Small intestine (tissue), 7 donors: ENCODE measurements around the gene HMGB1. TPM values are rescaled to one million over a fixed set of nuclear protein-coding genes. Genes with fewer than 3 reads are reported as not detected.

ENCODE experiments used
- DNase-seq, 2 donors: peaks; one replicate each; pipeline versions ENCODE4 v3.0.0 to v3.0.0-alpha.2; 2013
- FAIRE-seq: peaks from 2 replicates; lab custom pipeline; 2012; peaks lifted over from hg19 to GRCh38; lab: Jason Lieb, UNC
- H3K27ac ChIP-seq, 3 donors: one replicate each; pipeline ENCODE4 v1.5.1; 2013; ENCODE audit warnings: low read length in 2 of 3, mild to moderate bottlenecking in 2 of 3, control low read depth in 1 of 3, inconsistent platforms in 1 of 3, low read depth in 1 of 3, moderate library complexity in 1 of 3
- H3K27me3 ChIP-seq, 3 donors: one replicate each; pipeline ENCODE4 v1.6.1; 2013; ENCODE audit warnings: low read length in 3 of 3, inconsistent platforms in 1 of 3; ENCODE audit not compliant: control insufficient read depth in 3 of 3, insufficient read depth in 3 of 3
- H3K36me3 ChIP-seq, 3 donors: one replicate each; pipeline ENCODE4 v1.6.1; 2013; ENCODE audit warnings: low read length in 3 of 3, inconsistent platforms in 1 of 3, low read depth in 1 of 3, mild to moderate bottlenecking in 1 of 3, moderate library complexity in 1 of 3; ENCODE audit not compliant: control insufficient read depth in 3 of 3, insufficient read depth in 2 of 3
- H3K4me1 ChIP-seq, 3 donors: one replicate each; pipeline ENCODE4 v1.6.1; 2013; ENCODE audit warnings: low read length in 2 of 3, inconsistent platforms in 1 of 3, low read depth in 1 of 3, mild to moderate bottlenecking in 1 of 3, moderate library complexity in 1 of 3; ENCODE audit not compliant: control insufficient read depth in 3 of 3, insufficient read depth in 2 of 3
- H3K4me3 ChIP-seq, 3 donors: one replicate each; pipeline ENCODE4 v1.5.1; 2013; ENCODE audit warnings: low read length in 3 of 3, control low read depth in 1 of 3, inconsistent platforms in 1 of 3, low read depth in 1 of 3, mild to moderate bottlenecking in 1 of 3, moderate library complexity in 1 of 3
- H3K9me3 ChIP-seq, 2 donors: one replicate each; pipeline ENCODE4 v1.6.1; 2013; ENCODE audit warnings: low read depth in 1 of 2, low read length in 1 of 2; ENCODE audit not compliant: control insufficient read depth in 2 of 2, insufficient read depth in 1 of 2
- WGBS, 3 donors: extraction: QIAGEN DNeasy Blood & Tissue Kit; methylation state at CpG; one replicate each; pipeline ENCODE4 v1.1.7; 2013; 5-methylcytosine and 5-hydroxymethylcytosine counted together
- polyA plus RNA-seq, 4 donors: library from polyadenylated mRNA; stranded (reverse) in 3 of 4; unstranded in 1 of 4; fragments of 200-250 nt in 3 of 4; fragments of 120-200 nt in 1 of 4; gene quantifications; one replicate each; pipeline versions ENCODE4 v1.2.1 to v1.2.3, GENCODE V29; 2013
- donor health status: healthy with polysubstance abuse.
- donor health status: control.
- donor health status: control.
- donor health status: Bipolar disorder and iron deficiency.
- donor health status: healthy.

HMGB1 gene
- polyA plus RNA-seq, 4 donors, result 244 to 598 (median 374) TPM

DNA sequence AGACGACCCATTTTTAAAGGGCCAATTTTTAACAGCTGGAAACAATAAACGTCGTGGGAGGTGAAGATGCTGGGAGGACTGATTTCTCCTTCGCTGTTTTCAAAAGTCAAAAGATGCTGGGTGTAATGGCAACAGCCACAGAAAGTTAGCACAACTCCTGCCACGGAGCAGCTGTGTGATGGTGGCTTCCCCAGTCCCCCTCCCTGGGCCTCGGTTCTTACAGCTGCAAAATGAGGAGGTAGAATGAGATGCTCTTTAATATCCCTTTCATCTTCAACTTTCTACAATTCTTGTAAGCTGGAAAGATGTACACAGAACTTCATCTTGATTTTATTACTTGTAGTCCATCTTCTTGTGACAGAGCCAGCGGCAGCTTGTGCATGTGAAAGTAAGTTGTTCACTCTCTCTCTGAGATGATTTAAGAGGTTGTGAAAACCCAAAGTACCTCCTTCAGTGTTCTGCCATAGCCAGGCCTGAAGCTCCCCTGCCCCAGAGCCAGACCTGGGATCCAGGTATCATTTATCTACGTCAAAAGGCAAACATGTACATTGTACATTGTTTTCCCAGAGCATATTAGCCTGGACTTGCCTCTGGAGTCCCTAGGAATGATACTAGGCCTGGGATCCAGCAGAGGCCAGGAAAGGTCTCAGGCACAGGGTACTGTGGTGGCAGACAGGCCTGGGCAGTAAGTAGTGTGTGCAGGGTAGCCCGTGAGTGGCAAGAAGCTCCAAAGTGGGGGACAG is 46.8 kb downstream of the HMGB1 start:
- Histone ChIP-seq H3K4me1 (peaks cover 0 to 10% (median 0%) of the 10 kb centered on the region in 3 donors), H3K9me3 (no peaks in the 10 kb centered on the region), H3K4me3 (no peak overlapping the region), H3K27me3 (peaks cover 0 to 5% (median 0%) of the 10 kb centered on the region in 3 donors), H3K36me3 (no peaks in the 10 kb centered on the region), H3K27ac (no peak overlapping the region)
- FAIRE-seq (no peak), DNase-seq (no peak)
- 86 to 87% (median 87%) methylated on average over 9 of the region's 9 CpGs for WGBS, 3 donors

DNA sequence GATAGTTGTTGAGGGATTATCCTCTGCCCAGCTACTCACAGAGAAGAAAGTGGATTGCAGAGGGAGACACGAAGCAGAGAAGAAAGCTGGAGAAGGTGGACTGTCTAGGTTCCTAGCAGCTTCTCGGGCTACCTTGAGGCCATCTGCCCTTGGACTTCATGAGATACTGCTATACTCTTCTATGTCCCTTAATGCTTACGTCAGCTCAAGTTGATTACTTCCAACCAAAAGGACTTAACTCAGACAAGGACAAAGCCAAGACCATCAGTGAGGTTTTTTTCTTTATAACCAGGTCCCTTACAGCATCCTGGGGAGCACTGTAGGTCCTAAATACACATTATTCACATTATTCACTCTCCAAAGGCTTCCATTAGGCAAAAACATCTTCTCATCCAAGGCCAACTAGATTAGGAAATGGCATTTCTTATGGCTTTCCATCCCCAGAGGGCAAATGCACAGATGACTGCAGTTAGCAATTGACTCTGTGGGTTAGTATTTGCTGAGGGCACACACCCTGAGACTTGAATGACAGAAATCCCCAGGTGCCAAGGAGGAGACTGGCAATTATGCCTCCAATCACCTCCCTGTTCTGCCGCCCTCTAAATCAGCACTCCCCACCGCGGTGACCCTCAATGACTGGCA is 47.5 kb downstream of the HMGB1 start:
- Histone ChIP-seq H3K9me3 (no peaks in the 10 kb centered on the region), H3K36me3 (no peaks in the 10 kb centered on the region), H3K4me1 (peaks cover 0 to 10% (median 0%) of the 10 kb centered on the region in 3 donors), H3K27ac (no peak overlapping the region), H3K4me3 (no peak overlapping the region), H3K27me3 (peaks cover 0 to 2% (median 0%) of the 10 kb centered on the region in 3 donors)
- 91 to 92% (median 91%) methylated on average over 6 of the region's 6 CpGs for WGBS, 3 donors
- FAIRE-seq (no peak), DNase-seq (no peak)

DNA sequence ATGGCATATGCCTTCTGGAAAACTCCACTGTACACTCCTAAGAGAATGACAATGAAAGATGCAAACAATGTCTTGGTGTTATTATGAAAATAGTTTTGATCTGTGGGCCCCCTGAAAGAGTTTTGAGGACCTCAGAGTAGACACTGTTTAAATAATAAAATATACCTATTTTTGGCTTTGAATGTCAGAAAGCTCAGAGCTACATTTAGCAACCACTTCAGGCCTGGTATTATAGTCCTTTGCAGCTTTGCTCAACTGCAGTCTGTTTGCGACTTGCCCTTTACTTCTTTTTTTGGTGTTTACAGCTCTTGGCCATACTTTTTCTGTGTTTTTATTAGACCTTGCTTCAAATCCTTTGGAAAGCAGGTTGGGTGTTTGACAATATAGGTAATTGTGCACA is 49.3 kb downstream of the HMGB1 start:
- Histone ChIP-seq H3K4me1 (peaks cover 0 to 7% (median 0%) of the 10 kb centered on the region in 3 donors), H3K4me3 (no peak overlapping the region), H3K36me3 (no peaks in the 10 kb centered on the region), H3K27me3 (no peaks in the 10 kb centered on the region), H3K27ac (no peak overlapping the region), H3K9me3 (no peaks in the 10 kb centered on the region)
- WGBS, 3 donors, result 80 to 96% (median 91%) methylated on average over 1 of the region's 1 CpG
- DNase-seq (no peak), FAIRE-seq (no peak)

DNA sequence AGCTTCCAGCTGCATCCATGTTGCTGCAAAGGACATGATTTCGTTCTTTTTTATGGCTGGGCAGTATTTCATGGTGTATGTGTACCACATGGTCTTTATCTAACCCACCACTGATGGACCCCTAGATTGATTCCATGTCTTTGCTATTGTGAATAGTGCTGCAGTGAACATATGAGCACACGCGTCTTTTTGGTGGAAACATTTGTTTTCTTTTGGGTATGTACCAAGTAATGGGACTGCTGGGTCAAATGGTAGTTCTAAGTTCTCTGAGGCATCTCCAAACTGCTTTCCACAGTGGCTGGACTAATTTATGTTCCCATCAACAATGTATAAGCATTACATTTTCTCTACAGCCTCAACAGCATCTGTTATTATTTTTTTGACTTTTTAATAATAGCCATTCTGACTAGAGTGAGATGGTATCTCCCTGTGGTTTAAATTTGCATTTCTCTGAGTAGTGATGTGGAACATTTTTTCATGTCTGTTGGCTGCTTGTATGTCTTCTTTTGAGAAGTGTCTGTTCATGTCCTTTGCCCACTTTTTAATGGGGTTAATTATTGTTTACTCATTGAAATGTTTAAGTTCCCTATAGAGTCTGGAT is 50.2 kb downstream of the HMGB1 start:
- no peaks in the 10 kb centered on the region for H3K36me3 ChIP-seq
- H3K4me1 ChIP-seq, result no peaks in the 10 kb centered on the region
- WGBS, 3 donors, result 73 to 85% (median 81%) methylated on average over 3 of the region's 3 CpGs
- no peak for DNase-seq
- no peak for FAIRE-seq
- peak overlapping the region in 1 of 3 donors; percentile 34 for H3K27ac ChIP-seq
- H3K27me3 ChIP-seq, result no peaks in the 10 kb centered on the region
- no peaks in the 10 kb centered on the region for H3K9me3 ChIP-seq
- no peak overlapping the region for H3K4me3 ChIP-seq

DNA sequence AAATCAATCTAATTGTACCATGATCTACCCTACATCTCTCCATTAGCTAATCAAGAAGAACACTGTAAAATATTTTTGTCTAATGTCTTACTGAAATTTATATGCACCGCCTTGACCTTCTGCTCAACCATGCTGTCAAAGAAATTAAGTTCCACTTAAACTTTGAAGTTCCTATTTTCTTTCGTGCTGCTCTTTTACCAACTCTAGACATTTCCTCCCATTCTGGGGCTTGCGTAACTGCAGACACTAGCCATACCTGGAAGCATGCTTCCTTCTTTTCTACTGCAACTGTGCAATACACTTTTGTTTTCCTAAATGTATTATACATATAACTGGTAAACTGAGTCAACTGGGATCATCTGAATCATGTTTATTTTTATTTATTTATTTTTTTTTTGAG is 51.9 kb downstream of the HMGB1 start:
- Histone ChIP-seq H3K4me1 (no peaks in the 10 kb centered on the region), H3K4me3 (no peak overlapping the region), H3K9me3 (no peaks in the 10 kb centered on the region), H3K27me3 (no peaks in the 10 kb centered on the region), H3K36me3 (no peaks in the 10 kb centered on the region), H3K27ac (no peak overlapping the region)
- 62 to 83% (median 73%) methylated on average over 3 of the region's 3 CpGs for WGBS, 3 donors
- FAIRE-seq (no peak), DNase-seq (no peak)

DNA sequence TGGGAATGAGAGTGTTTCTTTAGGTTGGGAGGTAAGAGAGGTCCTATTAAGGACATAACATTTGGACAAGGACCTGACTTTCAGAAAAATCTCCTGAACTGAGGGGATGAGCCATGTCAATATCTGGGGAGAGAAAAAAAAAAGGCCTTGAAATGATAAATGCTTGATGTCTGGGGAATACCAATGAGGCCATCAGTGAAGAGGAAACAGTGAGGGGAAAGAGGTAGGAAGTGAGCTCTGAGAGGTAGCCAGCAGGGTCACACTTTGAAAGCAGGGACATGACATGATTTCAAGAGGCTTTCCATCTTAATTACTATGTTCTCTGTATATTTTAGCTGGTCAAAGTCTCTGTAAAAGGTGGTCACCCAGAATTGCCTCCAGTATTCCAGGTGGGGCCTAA is 53.4 kb downstream of the HMGB1 start:
- peaks cover 0 to 4% (median 0%) of the 10 kb centered on the region in 3 donors for H3K4me1 ChIP-seq
- no peak for DNase-seq
- FAIRE-seq, result no peak
- H3K27ac ChIP-seq, result no peak overlapping the region
- H3K27me3 ChIP-seq, result no peaks in the 10 kb centered on the region
- no peak overlapping the region for H3K4me3 ChIP-seq
- no peaks in the 10 kb centered on the region for H3K36me3 ChIP-seq
- no peaks in the 10 kb centered on the region for H3K9me3 ChIP-seq

DNA sequence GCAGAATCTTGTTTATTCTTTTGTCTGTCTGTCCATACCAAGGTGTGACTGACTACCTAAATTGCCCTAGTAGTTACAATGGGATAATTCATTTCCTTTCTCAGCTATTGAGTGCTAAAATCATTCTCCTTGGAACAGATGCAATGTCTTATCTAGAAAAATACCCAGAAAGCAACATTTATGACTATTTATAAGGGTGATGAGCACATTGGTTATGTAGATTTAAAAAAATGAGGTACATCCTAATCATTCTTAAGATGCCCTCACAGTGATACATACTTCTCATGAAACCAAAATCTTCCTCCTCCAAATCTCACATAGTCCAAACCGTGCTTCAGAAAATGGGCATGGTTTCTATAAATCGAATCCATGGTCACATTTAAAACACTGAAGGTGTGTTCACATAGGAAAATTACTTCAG is 55.0 kb downstream of the HMGB1 start:
- H3K4me3 ChIP-seq, result no peak overlapping the region
- H3K27ac ChIP-seq, result no peak overlapping the region
- no peaks in the 10 kb centered on the region for H3K9me3 ChIP-seq
- H3K36me3 ChIP-seq, result no peaks in the 10 kb centered on the region
- no peaks in the 10 kb centered on the region for H3K27me3 ChIP-seq
- H3K4me1 ChIP-seq, result peaks cover 0 to 5% (median 0%) of the 10 kb centered on the region in 3 donors
- FAIRE-seq, result no peak
- WGBS, 3 donors, result 82 to 87% (median 87%) methylated on average over 2 of the region's 2 CpGs
- no peak for DNase-seq

DNA sequence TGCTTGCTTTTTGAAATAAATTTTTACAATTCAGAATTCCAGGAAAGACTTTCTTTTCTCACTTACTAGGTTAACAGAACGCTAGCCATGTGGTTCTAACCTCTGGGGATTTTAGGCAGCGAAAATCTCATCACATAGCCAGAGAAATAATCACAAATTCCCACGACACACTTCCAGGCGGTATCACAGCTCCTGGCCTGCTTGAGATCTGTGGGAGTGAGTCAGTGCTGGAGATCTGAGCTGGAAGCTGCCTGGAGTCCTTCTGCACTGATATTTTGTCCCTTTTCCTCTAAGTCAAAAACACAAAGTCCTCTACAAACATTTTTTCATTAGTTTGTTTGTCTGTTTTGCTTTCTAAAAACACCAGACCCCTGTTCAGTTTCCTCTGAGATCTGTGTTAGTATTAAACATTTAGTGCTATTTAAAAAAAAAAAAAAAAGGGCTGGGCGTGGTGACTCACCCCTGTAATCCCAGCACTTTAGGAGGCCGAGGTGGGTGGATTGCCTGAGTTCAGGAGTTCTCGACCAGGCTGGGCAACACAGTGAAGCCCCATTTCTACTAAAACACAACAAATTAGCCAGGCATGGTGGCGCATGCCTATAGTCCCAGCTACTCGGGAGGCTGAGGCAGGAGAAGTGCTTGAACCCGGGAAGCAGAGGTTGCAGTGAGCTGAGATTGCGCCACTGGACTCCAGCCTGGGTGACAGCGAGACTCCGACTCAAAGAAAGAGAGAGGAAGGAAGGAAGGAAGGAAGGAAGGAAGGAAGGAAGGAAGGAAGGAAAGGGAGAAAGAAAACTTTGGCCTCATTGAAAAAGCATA is 55.6 kb downstream of the HMGB1 start:
- FAIRE-seq (no peak), DNase-seq (no peak)
- WGBS, 3 donors, result 81 to 83% (median 83%) methylated on average over 13 of the region's 13 CpGs
- Histone ChIP-seq H3K4me3 (no peak overlapping the region), H3K27me3 (no peaks in the 10 kb centered on the region), H3K4me1 (peaks cover 0 to 9% (median 0%) of the 10 kb centered on the region in 3 donors), H3K36me3 (no peaks in the 10 kb centered on the region), H3K9me3 (no peaks in the 10 kb centered on the region), H3K27ac (no peak overlapping the region)
